Ovary (tissue), 9 donors: ENCODE data around the gene RAD23B. TPM values are rescaled to one million over a fixed set of nuclear protein-coding genes. Genes with fewer than 3 reads are reported as not detected.

Source experiments
- DNase-seq, 5 donors: peaks; one replicate each; pipeline ENCODE4 v3.0.0-alpha.2; 2019 to 2020
- H3K27ac ChIP-seq, 2 donors: fragments of 200-600 bp; one replicate each; pipeline versions ENCODE4 v1.5.1 to v1.8.0; 2019 to 2022
- H3K27me3 ChIP-seq: fragments of 200-600 bp; one replicate; pipeline ENCODE4 v1.8.0; 2022
- H3K36me3 ChIP-seq: fragments of 200-600 bp; sonication (generic); one replicate; pipeline ENCODE4 v1.5.1; 2019
- H3K4me1 ChIP-seq: one replicate; pipeline ENCODE4 v1.8.1; 2013; ENCODE audit warnings: mild to moderate bottlenecking, moderate library complexity; ENCODE audit not compliant: insufficient read depth
- H3K4me3 ChIP-seq: fragments of 200-600 bp; sonication (generic); one replicate; pipeline ENCODE4 v1.5.1; 2017
- H3K9me3 ChIP-seq, 2 donors: fragments of 200-600 bp in 1 of 2; sonication (generic) in 1 of 2; one replicate each; pipeline versions ENCODE4 v1.5.1 to v1.8.1; 2013 to 2019; ENCODE audit warnings: mild to moderate bottlenecking in 1 of 2, moderate library complexity in 1 of 2
- EP300 ChIP-seq: sonication (generic); formaldehyde crosslinking; IDR thresholded peaks from one replicate; pipeline ENCODE4 v1.6.1; 2017; ENCODE audit warnings: antibody characterized with exemption
- POLR2A ChIP-seq: fragments of 450-650 bp; IDR thresholded peaks from one replicate; pipeline ENCODE4 v1.6.1; 2017; ENCODE audit warnings: antibody characterized with exemption, mild to moderate bottlenecking, moderate library complexity
- WGBS, 3 donors: extraction: QIAGEN DNeasy Blood & Tissue Kit in 1 of 3; methylation state at CpG; one replicate each; pipeline versions ENCODE4 v1.1.5 to v1.1.7; 2013 to 2017; 5-methylcytosine and 5-hydroxymethylcytosine counted together
- intact Hi-C, 4 donors: fragments of 100-400 bp; cut with DNase I; formaldehyde crosslinking; loops; one replicate each; pipeline versions ENCODE4 v1.11.0 to v1.15.1; 2022 to 2023
- polyA plus RNA-seq, 2 donors: library from polyadenylated mRNA; stranded (reverse); fragments of 200-250 nt in 1 of 2; fragments of 350-450 nt in 1 of 2; fragmentation: Illumina TruSeq in 1 of 2; extraction: RNeasy Lipid Tissue Mini Kit (QIAGEN cat#74804) in 1 of 2; gene quantifications; one replicate each; pipeline ENCODE4 v1.2.3, GENCODE V29; 2013 to 2014
- total RNA-seq, 7 donors: library from RNA; depleted of rRNA in 2 of 7; stranded (reverse); fragments of >200 nt in 2 of 7; fragmentation: NEBNext Ultra II Directional in 3 of 7; extraction: Animal tissue kit (Norgen Biotek cat#: 25700) in 3 of 7; gene quantifications; one replicate each; pipeline versions ENCODE4 v1.1.0 to v1.2.4, GENCODE V29; 2016 to 2023
- TF ChIP-seq, protein P1 (sequence below), 3 donors: fragments of 450-650 bp in 2 of 3; fragments of 200-600 bp in 1 of 3; IDR thresholded peaks; one replicate each; pipeline versions ENCODE4 v1.5.1 to v1.8.0; 2016 to 2022; ENCODE audit warnings: antibody characterized with exemption in 3 of 3, mild to moderate bottlenecking in 1 of 3
- donor health status: DM: no; HTN: no; CAD: no; lungs with moderate emphysema.
- donor health status: DM: no; HTN: no; CAD: no.
- donor health status: Bipolar disorder and iron deficiency.
- donor health status: DM: yes; HTN: yes; CAD: no.
- donor health status: DM: no; HTN: no; CAD: no.
- donor health status: DM: yes; HTN: yes; CAD: no.

Gene RAD23B
- total and polyA plus RNA-seq, 9 donors: 42.8 to 101 (median 81.3) TPM

DNA sequence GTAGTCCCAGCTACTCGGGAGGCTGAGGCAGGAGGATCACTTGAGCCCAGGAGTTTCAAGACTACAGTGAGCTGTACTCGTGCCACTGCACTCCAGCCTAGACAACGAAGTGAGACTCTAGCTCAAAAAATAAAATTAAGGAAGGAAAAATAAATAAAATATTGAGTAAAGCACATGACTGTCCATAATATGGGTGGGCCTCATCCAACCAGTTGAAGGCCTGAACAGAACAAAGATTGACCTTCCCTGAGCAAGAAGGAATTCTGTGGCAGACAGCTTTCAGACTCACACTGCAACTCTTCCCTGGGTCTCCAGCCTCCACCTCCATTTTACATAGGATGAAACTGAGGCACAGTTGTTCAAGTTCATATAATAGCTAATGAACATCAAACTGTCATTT lies 72.3 kb downstream of the RAD23B start:
- Histone ChIP-seq H3K4me1 (no peaks in the 10 kb centered on the region), H3K9me3 (no peaks in the 10 kb centered on the region), H3K27me3 (no peaks in the 10 kb centered on the region), H3K4me3 (no peak overlapping the region), H3K36me3 (no peaks in the 10 kb centered on the region), H3K27ac (no peak overlapping the region)
- DNase-seq: no peak
- TF ChIP-seq POLR2A: no peak
- TF ChIP-seq, protein P1, sequence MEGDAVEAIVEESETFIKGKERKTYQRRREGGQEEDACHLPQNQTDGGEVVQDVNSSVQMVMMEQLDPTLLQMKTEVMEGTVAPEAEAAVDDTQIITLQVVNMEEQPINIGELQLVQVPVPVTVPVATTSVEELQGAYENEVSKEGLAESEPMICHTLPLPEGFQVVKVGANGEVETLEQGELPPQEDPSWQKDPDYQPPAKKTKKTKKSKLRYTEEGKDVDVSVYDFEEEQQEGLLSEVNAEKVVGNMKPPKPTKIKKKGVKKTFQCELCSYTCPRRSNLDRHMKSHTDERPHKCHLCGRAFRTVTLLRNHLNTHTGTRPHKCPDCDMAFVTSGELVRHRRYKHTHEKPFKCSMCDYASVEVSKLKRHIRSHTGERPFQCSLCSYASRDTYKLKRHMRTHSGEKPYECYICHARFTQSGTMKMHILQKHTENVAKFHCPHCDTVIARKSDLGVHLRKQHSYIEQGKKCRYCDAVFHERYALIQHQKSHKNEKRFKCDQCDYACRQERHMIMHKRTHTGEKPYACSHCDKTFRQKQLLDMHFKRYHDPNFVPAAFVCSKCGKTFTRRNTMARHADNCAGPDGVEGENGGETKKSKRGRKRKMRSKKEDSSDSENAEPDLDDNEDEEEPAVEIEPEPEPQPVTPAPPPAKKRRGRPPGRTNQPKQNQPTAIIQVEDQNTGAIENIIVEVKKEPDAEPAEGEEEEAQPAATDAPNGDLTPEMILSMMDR (IDR thresholded peaks at IDR 0.05): no peak
- TF ChIP-seq EP300: no peak
- 85 to 91% (median 88%) methylated on average over 3 of the region's 3 CpGs for WGBS, 3 donors
- intact Hi-C loops: no loop called here

DNA sequence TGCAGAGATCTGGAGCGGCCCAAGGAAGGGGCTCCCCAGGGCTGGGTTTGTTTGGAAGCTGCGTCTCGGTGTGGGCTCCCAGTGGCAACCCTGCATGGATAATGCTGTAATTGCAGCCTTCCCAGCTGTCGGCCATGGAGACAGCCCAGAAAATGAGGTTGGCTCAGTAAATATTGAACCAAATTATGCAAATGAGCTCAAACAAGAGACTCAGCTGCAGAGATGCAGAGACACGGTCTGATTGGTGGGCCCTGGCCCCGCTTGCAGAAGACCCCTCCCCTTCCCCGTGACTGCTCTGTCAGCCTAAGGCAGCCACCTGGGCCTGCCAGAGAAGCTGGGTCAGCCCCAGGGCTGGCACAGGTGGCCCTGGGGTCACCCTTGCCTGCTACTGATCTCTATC lies 75.9 kb downstream of the RAD23B start:
- WGBS, 3 donors: 35 to 56% (median 50%) methylated on average over 7 of the region's 7 CpGs
- H3K27me3 ChIP-seq: no peaks in the 10 kb centered on the region

DNA sequence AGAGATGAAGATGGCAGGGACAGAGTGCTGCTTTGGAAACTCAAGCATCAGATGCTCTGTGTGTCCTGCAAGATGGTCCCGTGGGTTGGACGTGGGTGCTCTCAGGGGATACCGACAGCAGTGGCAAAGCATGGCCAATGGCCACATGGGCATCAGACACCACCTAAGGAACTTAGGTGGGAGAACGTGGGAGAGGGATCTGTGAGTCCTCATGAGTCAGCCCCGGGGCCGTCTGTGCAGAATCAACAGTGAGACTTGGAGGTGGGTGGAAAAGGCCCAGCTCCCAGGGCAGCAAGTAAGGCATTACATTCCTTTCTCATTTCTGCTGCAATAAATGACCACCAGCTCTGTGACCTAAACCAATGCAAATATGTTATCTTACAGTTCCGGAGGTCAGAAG lies 77.0 kb downstream of the RAD23B start:
- TF ChIP-seq EP300: no peak
- no peak for TF ChIP-seq POLR2A
- TF ChIP-seq, protein P1 (IDR thresholded peaks at IDR 0.05): no peak
- Histone ChIP-seq H3K9me3 (no peaks in the 10 kb centered on the region), H3K27me3 (no peaks in the 10 kb centered on the region), H3K27ac (no peak overlapping the region), H3K36me3 (no peaks in the 10 kb centered on the region), H3K4me1 (no peaks in the 10 kb centered on the region), H3K4me3 (no peak overlapping the region)
- 81 to 89% (median 83%) methylated on average over 7 of the region's 7 CpGs for WGBS, 3 donors
- intact Hi-C loops: no loop called here
- no peak for DNase-seq

More for the DNA sequence above, 75.9 kb downstream of the RAD23B start:
- H3K4me3 ChIP-seq: no peak overlapping the region
- no peaks in the 10 kb centered on the region for H3K4me1 ChIP-seq
- no peak for DNase-seq
- H3K27ac ChIP-seq: no peak overlapping the region
- intact Hi-C loops: no loop called here
- H3K9me3 ChIP-seq: no peaks in the 10 kb centered on the region
- H3K36me3 ChIP-seq: no peaks in the 10 kb centered on the region
- TF ChIP-seq, protein P1 (IDR thresholded peaks at IDR 0.05): no peak
- no peak for TF ChIP-seq POLR2A
- no peak for TF ChIP-seq EP300

DNA sequence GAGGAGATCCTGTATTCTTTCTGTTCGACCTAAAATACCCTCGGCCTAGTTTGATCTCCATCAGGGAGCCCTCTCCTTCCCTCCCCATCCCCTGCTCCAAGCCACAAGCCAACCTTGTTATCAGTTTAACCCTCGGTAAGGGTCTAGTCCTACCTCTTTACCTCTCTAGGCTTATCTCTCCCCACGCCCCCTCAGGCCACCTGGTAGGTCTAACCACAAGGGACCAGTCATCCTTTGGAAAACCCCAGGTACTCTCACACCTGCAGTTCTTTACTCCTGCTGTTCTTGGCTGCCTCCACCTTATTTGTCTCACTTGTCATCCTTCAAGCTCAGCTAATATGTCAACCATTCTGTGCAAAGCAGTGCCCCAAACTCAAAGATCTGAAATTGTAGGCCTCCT lies 78.7 kb downstream of the RAD23B start:
- 90 to 92% (median 91%) methylated on average over 4 of the region's 4 CpGs for WGBS, 3 donors
- Histone ChIP-seq H3K4me1 (no peaks in the 10 kb centered on the region), H3K9me3 (no peaks in the 10 kb centered on the region), H3K4me3 (no peak overlapping the region), H3K27me3 (no peaks in the 10 kb centered on the region), H3K27ac (no peak overlapping the region), H3K36me3 (no peaks in the 10 kb centered on the region)
- intact Hi-C loops: no loop called here
- TF ChIP-seq, protein P1 (IDR thresholded peaks at IDR 0.05): no peak
- no peak for TF ChIP-seq EP300
- no peak for TF ChIP-seq POLR2A
- DNase-seq: no peak
